Adipocyte (in vitro differentiated cells): ENCODE data around the gene KRTAP10-1.

Source experiments
- DNase-seq: peaks from one replicate; pipeline ENCODE4 v3.0.0-alpha.2; 2015; ENCODE audit warnings: low read depth
- H3K27me3 ChIP-seq: replicated peaks from 2 replicates; pipeline ENCODE4 v1.7.0; 2013; ENCODE audit warnings: mild to moderate bottlenecking, low read length, moderate library complexity; ENCODE audit not compliant: control insufficient read depth, insufficient read depth
- H3K36me3 ChIP-seq: 2 replicates; pipeline ENCODE4 v1.7.0; 2013; ENCODE audit warnings: low read length, mild to moderate bottlenecking, moderate library complexity; ENCODE audit not compliant: control insufficient read depth, insufficient read depth, severe bottlenecking
- H3K4me1 ChIP-seq: 2 replicates; pipeline ENCODE4 v1.7.0; 2013; ENCODE audit warnings: mild to moderate bottlenecking, low read length, moderate library complexity; ENCODE audit not compliant: control insufficient read depth, insufficient read depth
- H3K4me3 ChIP-seq: 2 replicates; pipeline ENCODE4 v1.7.0; 2013; ENCODE audit warnings: mild to moderate bottlenecking, low read length, moderate library complexity
- H3K9ac ChIP-seq: 2 replicates; pipeline ENCODE4 v1.7.0; 2013; ENCODE audit warnings: mild to moderate bottlenecking, low read length, moderate library complexity
- H3K9me3 ChIP-seq: 2 replicates; pipeline ENCODE4 v1.7.0; 2013; ENCODE audit warnings: mild to moderate bottlenecking, low read length, moderate library complexity; ENCODE audit not compliant: control insufficient read depth

KRTAP10-1 gene

GRCh38 chr21:44524414-44525371, 15.3 kb downstream of the KRTAP10-1 start:
- no peak overlapping the region for H3K9ac ChIP-seq
- H3K36me3 ChIP-seq, result no peaks in the 10 kb centered on the region
- no peak overlapping the region for H3K4me3 ChIP-seq
- peaks cover 5% of the 10 kb centered on the region for H3K27me3 ChIP-seq
- H3K4me1 ChIP-seq, result no peaks in the 10 kb centered on the region
- no peak for DNase-seq
- no peaks in the 10 kb centered on the region for H3K9me3 ChIP-seq

- Histone ChIP-seq H3K4me1 (no peaks in the 10 kb centered on the region), H3K36me3 (no peaks in the 10 kb centered on the region), H3K27me3 (peaks cover 8% of the 10 kb centered on the region), H3K9me3 (no peaks in the 10 kb centered on the region), H3K9ac (no peak overlapping the region), H3K4me3 (no peak overlapping the region)
- DNase-seq, result no peak
These were observed 16.2 kb downstream of the KRTAP10-1 start for GRCh38 chr21:44523567-44524413.

GRCh38 chr21:44522753-44523204, 17.2 kb downstream of the KRTAP10-1 start:
- no peaks in the 10 kb centered on the region for H3K36me3 ChIP-seq
- no peak overlapping the region for H3K9ac ChIP-seq
- no peak overlapping the region for H3K4me3 ChIP-seq
- H3K27me3 ChIP-seq, result peaks cover 8% of the 10 kb centered on the region
- H3K9me3 ChIP-seq, result no peaks in the 10 kb centered on the region
- DNase-seq, result no peak
- H3K4me1 ChIP-seq, result no peaks in the 10 kb centered on the region

- Histone ChIP-seq H3K9ac (no peak overlapping the region), H3K36me3 (no peaks in the 10 kb centered on the region), H3K4me3 (no peak overlapping the region), H3K27me3 (peaks cover 8% of the 10 kb centered on the region), H3K4me1 (no peaks in the 10 kb centered on the region), H3K9me3 (no peaks in the 10 kb centered on the region)
- no peak for DNase-seq
These were observed 17.9 kb downstream of the KRTAP10-1 start for GRCh38 chr21:44521928-44522752.

GRCh38 chr21:44521301-44521927, 18.6 kb downstream of the KRTAP10-1 start:
- DNase-seq, result no peak
- Histone ChIP-seq H3K4me3 (no peak overlapping the region), H3K9ac (no peak overlapping the region), H3K27me3 (peaks cover 12% of the 10 kb centered on the region), H3K36me3 (no peaks in the 10 kb centered on the region), H3K9me3 (no peaks in the 10 kb centered on the region), H3K4me1 (no peaks in the 10 kb centered on the region)

- H3K9me3 ChIP-seq, result no peaks in the 10 kb centered on the region
- no peak overlapping the region for H3K9ac ChIP-seq
- DNase-seq, result no peak
- H3K4me1 ChIP-seq, result no peaks in the 10 kb centered on the region
- peaks cover 12% of the 10 kb centered on the region for H3K27me3 ChIP-seq
- H3K36me3 ChIP-seq, result no peaks in the 10 kb centered on the region
- no peak overlapping the region for H3K4me3 ChIP-seq
These were observed 19.4 kb downstream of the KRTAP10-1 start for GRCh38 chr21:44520326-44521300.

GRCh38 chr21:44519346-44520325, 20.4 kb downstream of the KRTAP10-1 start:
- H3K9me3 ChIP-seq, result no peaks in the 10 kb centered on the region
- H3K27me3 ChIP-seq, result peaks cover 12% of the 10 kb centered on the region
- no peaks in the 10 kb centered on the region for H3K36me3 ChIP-seq
- H3K9ac ChIP-seq, result no peak overlapping the region
- H3K4me3 ChIP-seq, result no peak overlapping the region
- DNase-seq, result no peak
- H3K4me1 ChIP-seq, result no peaks in the 10 kb centered on the region

GRCh38 chr21:44518686-44519085, 21.3 kb downstream of the KRTAP10-1 start:
- H3K4me1 ChIP-seq, result no peaks in the 10 kb centered on the region
- no peak overlapping the region for H3K9ac ChIP-seq
- H3K9me3 ChIP-seq, result no peaks in the 10 kb centered on the region
- H3K36me3 ChIP-seq, result no peaks in the 10 kb centered on the region
- peaks cover 18% of the 10 kb centered on the region for H3K27me3 ChIP-seq
- H3K4me3 ChIP-seq, result no peak overlapping the region
- no peak for DNase-seq
